ENCODE measurements around the gene TMEM141. TPM values are rescaled to one million over a fixed set of nuclear protein-coding genes. Genes with fewer than 3 reads are reported as not detected.

Gene TMEM141
- total RNA-seq, 1 donor from 2014 or later, result 228 TPM

GRCh38 chr9:136745389-136746154 is 45.6 kb upstream of the TMEM141 start:
- Histone ChIP-seq H3K4me3 (ENCODE audit: low read depth, low read length) (no peak overlapping the region), H3K36me3 (ENCODE audit: control insufficient read depth, insufficient read depth, low read length) (no peaks in the 10 kb centered on the region), H3K27me3 (ENCODE audit: control insufficient read depth, insufficient read depth, low read length) (peaks cover 20% of the 10 kb centered on the region)
- DNase-seq (ENCODE audit: low read depth) (no peak), FAIRE-seq (no peak)
- TF ChIP-seq CTCF (IDR thresholded peaks at IDR 0.05; ENCODE audit: insufficient read depth, low read length, severe bottlenecking), result no peak

DNA sequence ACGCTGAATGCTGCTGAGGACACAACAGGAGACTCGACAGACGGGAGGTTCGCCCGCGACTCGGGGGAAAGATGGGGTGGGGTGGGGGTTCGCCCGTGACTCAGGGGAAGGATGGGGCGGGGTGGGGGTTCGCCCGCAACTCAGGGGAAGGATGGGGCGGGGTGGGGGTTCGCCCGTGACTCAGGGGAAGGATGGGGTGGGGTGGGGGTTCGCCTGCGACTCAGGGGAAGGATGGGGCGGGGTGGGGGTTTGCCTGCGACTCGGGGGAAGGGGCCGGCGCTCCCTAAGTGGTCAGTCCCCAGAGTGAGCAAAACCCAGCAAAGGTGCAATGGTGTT is 45.0 kb upstream of the TMEM141 start:
- FAIRE-seq, result no peak
- no peak overlapping the region for H3K4me3 ChIP-seq (ENCODE audit: low read depth, low read length)
- no peaks in the 10 kb centered on the region for H3K36me3 ChIP-seq (ENCODE audit: control insufficient read depth, insufficient read depth, low read length)
- TF ChIP-seq CTCF (IDR thresholded peaks at IDR 0.05; ENCODE audit: insufficient read depth, low read length, severe bottlenecking), result no peak
- H3K27me3 ChIP-seq (ENCODE audit: control insufficient read depth, insufficient read depth, low read length), result peaks cover 15% of the 10 kb centered on the region
- no peak for DNase-seq (ENCODE audit: low read depth)

DNA sequence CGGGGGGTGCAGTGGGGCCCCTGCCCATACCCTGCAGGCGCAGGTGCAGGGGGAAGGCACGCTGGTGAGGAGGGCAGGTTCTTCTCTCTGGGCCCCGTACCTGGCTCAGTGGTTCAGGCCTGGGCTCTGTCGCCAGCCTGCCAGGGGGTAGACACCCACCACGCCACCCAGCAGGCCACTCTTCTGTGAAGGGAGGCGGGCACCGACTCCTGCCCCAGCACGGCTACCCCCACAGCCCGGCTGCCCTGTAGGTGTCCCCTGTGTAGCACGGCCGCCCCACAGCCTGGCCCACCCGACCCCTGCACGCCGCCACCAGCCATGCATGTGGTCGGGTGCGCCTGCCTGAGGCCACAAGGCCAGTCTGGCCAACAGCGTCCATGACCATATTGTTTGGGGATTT is 44.5 kb upstream of the TMEM141 start:
- H3K36me3 ChIP-seq (ENCODE audit: control insufficient read depth, insufficient read depth, low read length), result no peaks in the 10 kb centered on the region
- FAIRE-seq, result no peak
- peaks cover 13% of the 10 kb centered on the region for H3K27me3 ChIP-seq (ENCODE audit: control insufficient read depth, insufficient read depth, low read length)
- no peak for DNase-seq (ENCODE audit: low read depth)
- H3K4me3 ChIP-seq (ENCODE audit: low read depth, low read length), result no peak overlapping the region
- no peak for TF ChIP-seq CTCF (IDR thresholded peaks at IDR 0.05; ENCODE audit: insufficient read depth, low read length, severe bottlenecking)

DNA sequence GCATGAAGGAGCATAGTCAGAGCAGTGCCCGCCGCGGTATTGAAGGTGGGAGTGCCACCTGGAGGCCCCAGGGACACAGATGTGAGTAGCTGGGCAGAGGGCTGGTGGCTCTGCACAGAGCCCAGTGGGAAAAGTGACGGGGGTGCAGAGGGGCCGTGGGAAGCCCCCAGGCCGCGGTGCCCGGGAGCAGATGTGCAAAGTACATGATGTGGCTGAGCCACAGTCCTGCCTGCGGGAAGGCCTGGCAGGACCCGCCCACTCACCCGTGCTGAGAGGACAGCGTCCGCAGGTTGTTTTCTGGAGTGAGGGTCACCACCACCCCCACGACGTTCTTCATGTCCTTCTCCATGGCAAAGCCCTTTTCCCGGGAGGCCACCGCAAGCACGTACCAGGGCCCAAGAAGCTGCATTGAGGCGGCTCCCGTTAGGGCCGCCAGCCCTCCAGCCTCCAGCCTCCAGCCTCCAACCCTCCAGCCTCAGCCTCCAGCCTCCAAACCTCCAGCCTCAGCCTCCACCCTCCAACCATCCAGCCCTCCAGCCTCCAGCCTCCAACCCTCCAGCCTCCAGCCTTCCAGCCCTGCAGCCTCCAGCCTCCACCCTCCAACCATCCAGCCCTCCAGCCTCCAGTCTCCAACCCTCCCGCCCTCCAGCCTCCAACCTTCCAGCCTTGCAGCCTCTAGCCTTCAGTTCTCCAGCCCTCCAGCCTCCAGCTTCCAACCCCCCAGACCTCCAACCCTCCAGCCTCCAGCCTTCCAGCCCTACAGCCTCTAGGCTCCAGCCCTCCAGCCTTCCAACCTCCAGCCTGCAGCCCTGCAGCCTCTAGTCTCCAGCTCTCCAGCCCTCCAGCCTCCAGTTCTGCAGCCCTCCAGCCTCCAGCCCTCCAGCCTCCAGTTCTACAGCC is 43.7 kb upstream of the TMEM141 start:
- DNase-seq (ENCODE audit: low read depth) (no peak), FAIRE-seq (no peak)
- no peak overlapping the region for H3K4me3 ChIP-seq (ENCODE audit: low read depth, low read length)
- no peaks in the 10 kb centered on the region for H3K36me3 ChIP-seq (ENCODE audit: control insufficient read depth, insufficient read depth, low read length)
- peaks cover 7% of the 10 kb centered on the region for H3K27me3 ChIP-seq (ENCODE audit: control insufficient read depth, insufficient read depth, low read length)
- no peak for TF ChIP-seq CTCF (IDR thresholded peaks at IDR 0.05; ENCODE audit: insufficient read depth, low read length, severe bottlenecking)

DNA sequence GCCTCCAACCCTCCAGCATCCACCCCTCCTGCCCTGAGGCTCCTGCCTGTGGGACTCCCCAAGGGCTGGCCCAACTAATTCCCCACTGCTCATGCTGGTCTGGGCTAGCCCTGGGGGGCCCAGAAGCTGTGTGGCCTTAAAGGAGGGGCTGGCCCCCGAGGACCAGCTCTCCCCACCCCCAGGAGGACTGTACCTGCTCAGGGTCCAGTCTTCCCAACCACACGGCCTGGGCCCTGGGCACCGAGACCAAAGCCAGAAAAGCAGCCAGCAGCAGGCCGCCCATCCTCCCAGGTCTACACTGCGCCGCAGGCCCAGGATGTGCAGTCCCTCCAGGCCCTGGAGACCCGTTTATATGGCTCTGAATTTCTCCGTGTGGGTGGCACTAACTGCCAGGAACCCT is 42.9 kb upstream of the TMEM141 start, which contains the start of gene LCN6:
TSS of gene LCN6 (minus strand) at position 325 of the 400 bp plus-strand sequence. CDS start at position 283, 42 bp downstream.
- DNase-seq (ENCODE audit: low read depth) (no peak), FAIRE-seq (no peak)
- no peaks in the 10 kb centered on the region for H3K36me3 ChIP-seq (ENCODE audit: control insufficient read depth, insufficient read depth, low read length)
- H3K27me3 ChIP-seq (ENCODE audit: control insufficient read depth, insufficient read depth, low read length), result peaks cover under 1% of the 10 kb centered on the region
- no peak for TF ChIP-seq CTCF (IDR thresholded peaks at IDR 0.05; ENCODE audit: insufficient read depth, low read length, severe bottlenecking)
- no peak within 1 kb of the TSS for H3K4me3 ChIP-seq (ENCODE audit: low read depth, low read length)

Measured in bronchial epithelial cell (primary cell).